HepG2 (cell line): Measurements from ENCODE around the gene FBXO2. TPM values are rescaled to one million over a fixed set of nuclear protein-coding genes. Genes with fewer than 3 reads are reported as not detected.
A peak's percentile ranks its signal among the peaks of the same experiment; 100 is the strongest.

Source experiments
- CBX2 ChIP-seq, 2 experiments: fragments of 200-600 bp in 1 of 2; sonication (generic); formaldehyde crosslinking in 1 of 2; IDR thresholded peaks; 2 replicates each; pipeline versions ENCODE4 v1.7.0 to v1.8.1; 2018 to 2022; ENCODE audit warnings: low read depth in 2 of 2, low read length in 1 of 2, mild to moderate bottlenecking in 1 of 2, missing genetic modification reagents in 1 of 2
- CC2D1A ChIP-seq: sonication (generic); formaldehyde crosslinking; IDR thresholded peaks from 2 replicates; pipeline ENCODE4 v1.8.1; 2023; ENCODE audit warnings: mild to moderate bottlenecking, missing genetic modification reagents
- EEA1 ChIP-seq: sonication (generic); formaldehyde crosslinking; IDR thresholded peaks from 2 replicates; pipeline ENCODE4 v1.5.1; 2020; ENCODE audit warnings: mild to moderate bottlenecking, missing genetic modification reagents, borderline replicate concordance
- FOXA1 ChIP-seq, 2 experiments: fragments of 450-650 bp in 1 of 2; sonication (generic) in 1 of 2; formaldehyde crosslinking in 1 of 2; IDR thresholded peaks; 2 replicates each; pipeline versions ENCODE4 v1.4.0 to v1.6.1; 2016 to 2020; ENCODE audit warnings: missing genetic modification reagents in 1 of 2
- FOXC1 ChIP-seq: sonication (generic); formaldehyde crosslinking; IDR thresholded peaks from 2 replicates; pipeline ENCODE4 v1.8.0; 2022; ENCODE audit warnings: mild to moderate bottlenecking, missing genetic modification reagents, borderline replicate concordance
- NFE2 ChIP-seq: sonication (generic); formaldehyde crosslinking; IDR thresholded peaks from 2 replicates; pipeline ENCODE4 v1.4.0; 2020; ENCODE audit warnings: missing genetic modification reagents
- STAT6 ChIP-seq: sonication (generic); formaldehyde crosslinking; IDR thresholded peaks from 2 replicates; pipeline ENCODE4 v1.4.0; 2020; ENCODE audit warnings: missing genetic modification reagents, mild to moderate bottlenecking, borderline replicate concordance
- TBX2 ChIP-seq: sonication (generic); formaldehyde crosslinking; IDR thresholded peaks from 2 replicates; pipeline ENCODE4 v1.5.0; 2020; ENCODE audit warnings: missing genetic modification reagents, mild to moderate bottlenecking, borderline replicate concordance
- ZBTB3 ChIP-seq: sonication (generic); formaldehyde crosslinking; IDR thresholded peaks from 2 replicates; pipeline ENCODE4 v1.4.0; 2020; ENCODE audit warnings: low read depth, mild to moderate bottlenecking, moderate library complexity, missing genetic modification reagents, borderline replicate concordance
- ZNF143 ChIP-seq: sonication (generic); formaldehyde crosslinking; IDR thresholded peaks from 2 replicates; pipeline ENCODE4 v1.4.0; 2020; ENCODE audit warnings: missing genetic modification reagents
- ZNF563 ChIP-seq: sonication (generic); formaldehyde crosslinking; IDR thresholded peaks from 2 replicates; pipeline ENCODE4 v1.8.0; 2022; ENCODE audit warnings: mild to moderate bottlenecking, moderate library complexity, missing genetic modification reagents
- ZNF577 ChIP-seq: sonication (generic); formaldehyde crosslinking; IDR thresholded peaks from 2 replicates; pipeline ENCODE4 v1.4.0; 2020; ENCODE audit warnings: mild to moderate bottlenecking, low read depth, missing genetic modification reagents, borderline replicate concordance
- ZNF616 ChIP-seq: sonication (generic); formaldehyde crosslinking; IDR thresholded peaks from 2 replicates; pipeline ENCODE4 v1.5.0; 2020; ENCODE audit warnings: low read depth, mild to moderate bottlenecking, missing genetic modification reagents
- ZNF737 ChIP-seq: sonication (generic); formaldehyde crosslinking; IDR thresholded peaks from 2 replicates; pipeline ENCODE4 v1.5.0; 2020; ENCODE audit warnings: missing genetic modification reagents, mild to moderate bottlenecking, borderline replicate concordance
- ZNF777 ChIP-seq: sonication (generic); formaldehyde crosslinking; IDR thresholded peaks from 2 replicates; pipeline ENCODE4 v1.4.0; 2020; ENCODE audit warnings: missing genetic modification reagents
- polyA plus RNA-seq, 8 experiments: library from polyadenylated mRNA; depleted of rRNA in 3 of 8; stranded (reverse) in 7 of 8; unstranded in 1 of 8; fragments of >200 nt; fragmentation: Illumina TruSeq in 4 of 8; extraction: Trizol in 4 of 8; gene quantifications; 2 replicates each; pipeline versions ENCODE4 v1.2.1 to v1.2.3, GENCODE V29; 2011 to 2016; ENCODE audit warnings: low read depth in 4 of 8, missing spikeins in 1 of 8, mixed read lengths in 1 of 8; ENCODE audit not compliant: insufficient read depth in 1 of 8
- total RNA-seq, 5 experiments: library from RNA; depleted of rRNA; stranded (reverse); fragments of >200 nt; fragmentation: Illumina TruSeq; extraction: Trizol; gene quantifications; 2 replicates each; pipeline ENCODE4 v1.2.3, GENCODE V29; 2016; ENCODE audit warnings: low read depth in 1 of 5
- TF ChIP-seq, protein P1 (sequence below): sonication (generic); formaldehyde crosslinking; conservative IDR thresholded peaks from 2 replicates; pipeline ENCODE4 v1.4.0; 2020; ENCODE audit warnings: missing genetic modification reagents
- TF ChIP-seq, protein P2 (sequence below): sonication (generic); formaldehyde crosslinking; IDR thresholded peaks from 2 replicates; pipeline ENCODE4 v1.8.1; 2023; ENCODE audit warnings: mild to moderate bottlenecking, missing genetic modification reagents
- TF ChIP-seq, protein P3 (sequence below): sonication (generic); formaldehyde crosslinking; IDR thresholded peaks from 2 replicates; pipeline ENCODE4 v1.5.1; 2020; ENCODE audit warnings: missing genetic modification reagents, mild to moderate bottlenecking, borderline replicate concordance
- TF ChIP-seq, protein P4 (sequence below): fragments of 450-650 bp; IDR thresholded peaks from 2 replicates; pipeline ENCODE4 v1.6.1; 2017

Gene FBXO2
- total and polyA plus RNA-seq, 2 of the 13 experiments (the other 11 are each of a cell fraction or from before 2014, with no cell fraction given) = 79.3 to 112 TPM

DNA sequence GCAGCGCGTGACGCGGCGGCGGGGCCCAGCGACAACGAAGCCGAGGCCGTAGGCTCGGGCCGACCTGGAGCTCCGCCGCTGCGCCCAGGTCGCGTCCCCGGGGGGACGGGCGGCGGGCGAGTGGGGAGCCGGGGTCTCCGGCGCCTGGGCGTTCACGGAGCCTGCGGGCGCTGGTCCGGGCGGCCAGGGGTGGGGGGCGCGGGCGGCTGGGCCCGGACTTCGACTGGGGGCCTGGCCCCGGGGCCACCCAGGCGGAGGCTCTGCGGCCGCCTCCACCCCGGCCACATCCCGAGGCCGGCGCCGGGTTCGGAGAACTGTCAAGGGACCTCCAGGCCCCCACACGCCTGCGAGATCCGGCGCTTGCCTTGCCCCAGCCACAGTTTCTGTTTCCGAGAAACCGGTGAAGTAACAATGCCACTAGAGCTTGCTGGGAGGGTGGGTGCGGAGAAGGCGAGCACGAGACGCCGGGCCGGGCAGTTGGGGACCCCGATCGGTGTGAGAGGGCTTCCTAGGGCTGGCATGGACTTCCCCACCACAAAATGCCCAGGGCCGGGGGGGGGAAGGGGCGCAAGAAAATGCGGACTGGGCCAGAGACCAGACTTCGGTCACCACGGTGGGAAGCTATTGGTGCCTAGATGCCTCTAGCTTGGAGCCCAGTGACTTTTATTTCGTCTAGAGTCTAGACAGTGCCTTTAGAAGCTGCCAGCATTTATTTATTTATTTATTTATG lies 10.3 kb upstream of the FBXO2 start (continued):
- no peak for TF ChIP-seq EEA1 (CRISPR knock-in tag)
- TF ChIP-seq, protein P1, sequence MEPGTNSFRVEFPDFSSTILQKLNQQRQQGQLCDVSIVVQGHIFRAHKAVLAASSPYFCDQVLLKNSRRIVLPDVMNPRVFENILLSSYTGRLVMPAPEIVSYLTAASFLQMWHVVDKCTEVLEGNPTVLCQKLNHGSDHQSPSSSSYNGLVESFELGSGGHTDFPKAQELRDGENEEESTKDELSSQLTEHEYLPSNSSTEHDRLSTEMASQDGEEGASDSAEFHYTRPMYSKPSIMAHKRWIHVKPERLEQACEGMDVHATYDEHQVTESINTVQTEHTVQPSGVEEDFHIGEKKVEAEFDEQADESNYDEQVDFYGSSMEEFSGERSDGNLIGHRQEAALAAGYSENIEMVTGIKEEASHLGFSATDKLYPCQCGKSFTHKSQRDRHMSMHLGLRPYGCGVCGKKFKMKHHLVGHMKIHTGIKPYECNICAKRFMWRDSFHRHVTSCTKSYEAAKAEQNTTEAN (CRISPR knock-in tag) = no peak
- TF ChIP-seq ZNF577 (CRISPR knock-in tag) = no peak
- TF ChIP-seq, protein P2, sequence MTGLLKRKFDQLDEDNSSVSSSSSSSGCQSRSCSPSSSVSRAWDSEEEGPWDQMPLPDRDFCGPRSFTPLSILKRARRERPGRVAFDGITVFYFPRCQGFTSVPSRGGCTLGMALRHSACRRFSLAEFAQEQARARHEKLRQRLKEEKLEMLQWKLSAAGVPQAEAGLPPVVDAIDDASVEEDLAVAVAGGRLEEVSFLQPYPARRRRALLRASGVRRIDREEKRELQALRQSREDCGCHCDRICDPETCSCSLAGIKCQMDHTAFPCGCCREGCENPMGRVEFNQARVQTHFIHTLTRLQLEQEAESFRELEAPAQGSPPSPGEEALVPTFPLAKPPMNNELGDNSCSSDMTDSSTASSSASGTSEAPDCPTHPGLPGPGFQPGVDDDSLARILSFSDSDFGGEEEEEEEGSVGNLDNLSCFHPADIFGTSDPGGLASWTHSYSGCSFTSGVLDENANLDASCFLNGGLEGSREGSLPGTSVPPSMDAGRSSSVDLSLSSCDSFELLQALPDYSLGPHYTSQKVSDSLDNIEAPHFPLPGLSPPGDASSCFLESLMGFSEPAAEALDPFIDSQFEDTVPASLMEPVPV (CRISPR knock-in tag) = no peak
- TF ChIP-seq FOXA1 (IDR thresholded peaks at IDR 0.05) = no peak
- TF ChIP-seq FOXA1 (CRISPR knock-in tag; IDR thresholded peaks at IDR 0.05) = no peak
- TF ChIP-seq FOXC1 (CRISPR knock-in tag) = no peak
- TF ChIP-seq ZNF563 (CRISPR knock-in tag) = peak; percentile 21; the same call in 1 of the 2 replicates
- no peak for TF ChIP-seq CC2D1A (CRISPR knock-in tag)
- no peak for TF ChIP-seq TBX2 (CRISPR knock-in tag)
- TF ChIP-seq ZNF777 (CRISPR knock-in tag) = 0 out of 2 replicates have a peak, but pooled peaks have one; percentile 39
- TF ChIP-seq, protein P3, sequence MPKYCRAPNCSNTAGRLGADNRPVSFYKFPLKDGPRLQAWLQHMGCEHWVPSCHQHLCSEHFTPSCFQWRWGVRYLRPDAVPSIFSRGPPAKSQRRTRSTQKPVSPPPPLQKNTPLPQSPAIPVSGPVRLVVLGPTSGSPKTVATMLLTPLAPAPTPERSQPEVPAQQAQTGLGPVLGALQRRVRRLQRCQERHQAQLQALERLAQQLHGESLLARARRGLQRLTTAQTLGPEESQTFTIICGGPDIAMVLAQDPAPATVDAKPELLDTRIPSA (CRISPR knock-in tag) = no peak
- TF ChIP-seq ZNF616 (CRISPR knock-in tag) = peak; percentile 91; the same call in 1 of the 2 replicates
- TF ChIP-seq, protein P4, sequence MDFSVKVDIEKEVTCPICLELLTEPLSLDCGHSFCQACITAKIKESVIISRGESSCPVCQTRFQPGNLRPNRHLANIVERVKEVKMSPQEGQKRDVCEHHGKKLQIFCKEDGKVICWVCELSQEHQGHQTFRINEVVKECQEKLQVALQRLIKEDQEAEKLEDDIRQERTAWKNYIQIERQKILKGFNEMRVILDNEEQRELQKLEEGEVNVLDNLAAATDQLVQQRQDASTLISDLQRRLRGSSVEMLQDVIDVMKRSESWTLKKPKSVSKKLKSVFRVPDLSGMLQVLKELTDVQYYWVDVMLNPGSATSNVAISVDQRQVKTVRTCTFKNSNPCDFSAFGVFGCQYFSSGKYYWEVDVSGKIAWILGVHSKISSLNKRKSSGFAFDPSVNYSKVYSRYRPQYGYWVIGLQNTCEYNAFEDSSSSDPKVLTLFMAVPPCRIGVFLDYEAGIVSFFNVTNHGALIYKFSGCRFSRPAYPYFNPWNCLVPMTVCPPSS = no peak
- TF ChIP-seq ZNF143 = no peak
- TF ChIP-seq NFE2 (CRISPR knock-in tag) = no peak
- no peak for TF ChIP-seq STAT6
- no peak for TF ChIP-seq ZBTB3 (CRISPR knock-in tag)
- TF ChIP-seq ZNF737 (CRISPR knock-in tag) = no peak
- no peak for TF ChIP-seq CBX2 (IDR thresholded peaks at IDR 0.05; ENCODE audit: low read depth, low read length)
- TF ChIP-seq CBX2 (CRISPR knock-in tag; IDR thresholded peaks at IDR 0.05; ENCODE audit: low read depth) = no peak
